ENCODE data around the gene TALDO1. TPM values are rescaled to one million over a fixed set of nuclear protein-coding genes. Genes with fewer than 3 reads are reported as not detected.

TALDO1 gene
- total and polyA plus RNA-seq, 2 experiments from 2014 or later, result 353 to 402 TPM

DNA sequence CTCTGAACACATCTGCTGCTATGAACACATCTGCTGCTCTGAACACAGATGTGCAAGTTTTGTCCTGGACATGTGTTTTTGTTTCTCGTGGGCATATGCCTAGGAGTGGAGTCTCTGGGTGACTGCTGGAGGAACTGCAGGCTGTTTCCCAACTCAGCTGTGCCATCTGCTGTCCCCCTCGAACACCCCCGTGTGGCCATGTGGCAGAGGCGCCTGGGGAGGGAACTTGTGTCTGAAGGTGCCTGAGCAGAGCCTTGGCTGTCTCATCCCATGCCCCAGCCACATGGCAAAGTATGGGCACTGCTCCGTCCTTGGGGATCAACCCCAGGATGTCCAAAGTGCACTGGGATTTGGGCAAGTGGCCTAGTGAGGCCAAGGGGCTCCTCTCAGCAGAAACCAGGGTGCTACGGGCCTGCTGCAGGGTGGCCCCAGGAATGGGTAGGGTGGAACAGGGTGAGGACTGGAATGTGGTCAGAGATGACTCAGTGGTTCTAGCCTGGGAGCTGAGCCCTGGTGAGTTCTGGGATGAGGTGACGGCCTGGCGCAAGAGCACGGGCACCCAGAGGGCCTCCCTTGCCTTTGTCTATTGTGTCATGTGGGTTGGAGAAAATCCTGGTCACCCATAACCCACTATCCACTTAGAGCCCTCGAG, 15.3 kb downstream of the TALDO1 start:
- peaks cover 32% of the 10 kb centered on the region for H3K27me3 Mint-ChIP-seq (ENCODE audit: insufficient read depth, low read depth, poor library complexity)
- no peak overlapping the region for H3K4me3 Mint-ChIP-seq
- peak; percentile 59 for DNase-seq (ENCODE audit: low spot score)
- peaks cover 9% of the 10 kb centered on the region for H4K20me1 ChIP-seq (replicated peaks; ENCODE audit: insufficient read depth)
- H3K27ac Mint-ChIP-seq, result peak overlapping the region; percentile 62; the same call in 1 of the 2 replicates
- H3K27me3 ChIP-seq (ENCODE audit: insufficient read depth), result no peaks in the 10 kb centered on the region
- peak overlapping the region; percentile 26; the same call in 1 of the 2 replicates for H3K4me2 ChIP-seq
- peaks cover 8% of the 10 kb centered on the region for H3K4me1 ChIP-seq (ENCODE audit: insufficient read depth)
- H3K27ac ChIP-seq (ENCODE audit: low read depth), result peak overlapping the region; percentile 80; the same call in 1 of the 2 replicates
- TF ChIP-seq POLR2AphosphoS5 (IDR thresholded peaks at IDR 0.05; ENCODE audit: low read depth) (peak; percentile 21; the same call in 1 of the 2 replicates), JUNB (IDR thresholded peaks at IDR 0.05; ENCODE audit: unreplicated experiment) (no peak)
- TF ChIP-seq, protein P1, sequence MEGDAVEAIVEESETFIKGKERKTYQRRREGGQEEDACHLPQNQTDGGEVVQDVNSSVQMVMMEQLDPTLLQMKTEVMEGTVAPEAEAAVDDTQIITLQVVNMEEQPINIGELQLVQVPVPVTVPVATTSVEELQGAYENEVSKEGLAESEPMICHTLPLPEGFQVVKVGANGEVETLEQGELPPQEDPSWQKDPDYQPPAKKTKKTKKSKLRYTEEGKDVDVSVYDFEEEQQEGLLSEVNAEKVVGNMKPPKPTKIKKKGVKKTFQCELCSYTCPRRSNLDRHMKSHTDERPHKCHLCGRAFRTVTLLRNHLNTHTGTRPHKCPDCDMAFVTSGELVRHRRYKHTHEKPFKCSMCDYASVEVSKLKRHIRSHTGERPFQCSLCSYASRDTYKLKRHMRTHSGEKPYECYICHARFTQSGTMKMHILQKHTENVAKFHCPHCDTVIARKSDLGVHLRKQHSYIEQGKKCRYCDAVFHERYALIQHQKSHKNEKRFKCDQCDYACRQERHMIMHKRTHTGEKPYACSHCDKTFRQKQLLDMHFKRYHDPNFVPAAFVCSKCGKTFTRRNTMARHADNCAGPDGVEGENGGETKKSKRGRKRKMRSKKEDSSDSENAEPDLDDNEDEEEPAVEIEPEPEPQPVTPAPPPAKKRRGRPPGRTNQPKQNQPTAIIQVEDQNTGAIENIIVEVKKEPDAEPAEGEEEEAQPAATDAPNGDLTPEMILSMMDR (conservative IDR thresholded peaks at IDR 0.05; ENCODE audit: low read depth in 2 of 2), result peak; percentile 25 to 54
- no peaks in the 10 kb centered on the region for H3K9me3 Mint-ChIP-seq
- H3K79me2 ChIP-seq (replicated peaks; ENCODE audit: insufficient read depth), result peaks cover 9% of the 10 kb centered on the region
- peak; percentile 34 for ATAC-seq
- H3K4me3 ChIP-seq, result no peak overlapping the region
- H3K36me3 Mint-ChIP-seq (ENCODE audit: low read depth), result peaks cover 90% of the 10 kb centered on the region
- H3K9me2 ChIP-seq (ENCODE audit: insufficient read depth), result no peaks in the 10 kb centered on the region
- no peak overlapping the region for H2AFZ ChIP-seq
- peaks cover 10% of the 10 kb centered on the region for H3K4me1 Mint-ChIP-seq
- peaks cover 57% of the 10 kb centered on the region for H3K36me3 ChIP-seq (ENCODE audit: insufficient read depth)
- peaks cover 69% of the 10 kb centered on the region for H3F3A ChIP-seq (replicated peaks; ENCODE audit: low read depth)

DNA sequence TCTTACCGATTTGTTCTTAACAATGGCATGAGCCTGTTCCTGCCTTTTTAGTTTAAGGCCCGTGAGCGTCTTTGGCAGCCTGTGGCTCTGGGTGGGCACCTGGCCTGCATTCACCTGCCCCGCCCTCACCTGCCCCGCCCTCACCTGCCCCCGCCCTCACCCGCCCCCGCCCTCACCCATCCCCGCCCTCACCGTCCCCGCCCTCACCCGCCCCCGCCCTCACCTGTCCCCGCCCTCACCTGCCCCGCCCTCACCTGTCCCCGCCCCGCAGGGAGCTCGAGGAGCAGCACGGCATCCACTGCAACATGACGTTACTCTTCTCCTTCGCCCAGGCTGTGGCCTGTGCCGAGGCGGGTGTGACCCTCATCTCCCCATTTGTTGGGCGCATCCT, 15.8 kb downstream of the TALDO1 start:
- Histone ChIP-seq H3K79me2 (replicated peaks; ENCODE audit: insufficient read depth) (peaks cover 4% of the 10 kb centered on the region; the same call in 1 of the 2 replicates), H3K27me3 (ENCODE audit: insufficient read depth) (no peaks in the 10 kb centered on the region), H3K4me3 (no peak overlapping the region), H2AFZ (no peak overlapping the region), H3K4me1 (ENCODE audit: insufficient read depth) (peaks cover 8% of the 10 kb centered on the region), H4K20me1 (replicated peaks; ENCODE audit: insufficient read depth) (peaks cover 9% of the 10 kb centered on the region; the same call in 1 of the 2 replicates), H3K9me2 (ENCODE audit: insufficient read depth) (no peaks in the 10 kb centered on the region), H3F3A (replicated peaks; ENCODE audit: low read depth) (peaks cover 66% of the 10 kb centered on the region), H3K27ac (ENCODE audit: low read depth) (0 out of 2 replicates have a peak overlapping the region, but pooled peaks have one; percentile 80), H3K4me2 (no peak overlapping the region), H3K36me3 (ENCODE audit: insufficient read depth) (peaks cover 52% of the 10 kb centered on the region)
- H3K4me1 Mint-ChIP-seq, result peaks cover 10% of the 10 kb centered on the region
- peaks cover 88% of the 10 kb centered on the region for H3K36me3 Mint-ChIP-seq (ENCODE audit: low read depth)
- no peak overlapping the region for H3K4me3 Mint-ChIP-seq
- peaks cover 32% of the 10 kb centered on the region for H3K27me3 Mint-ChIP-seq (ENCODE audit: insufficient read depth, low read depth, poor library complexity)
- H3K27ac Mint-ChIP-seq, result peak overlapping the region; percentile 90
- ATAC-seq (peak; percentile 52), DNase-seq (ENCODE audit: low spot score) (peak; percentile 67)
- no peaks in the 10 kb centered on the region for H3K9me3 Mint-ChIP-seq
- TF ChIP-seq, protein P2, sequence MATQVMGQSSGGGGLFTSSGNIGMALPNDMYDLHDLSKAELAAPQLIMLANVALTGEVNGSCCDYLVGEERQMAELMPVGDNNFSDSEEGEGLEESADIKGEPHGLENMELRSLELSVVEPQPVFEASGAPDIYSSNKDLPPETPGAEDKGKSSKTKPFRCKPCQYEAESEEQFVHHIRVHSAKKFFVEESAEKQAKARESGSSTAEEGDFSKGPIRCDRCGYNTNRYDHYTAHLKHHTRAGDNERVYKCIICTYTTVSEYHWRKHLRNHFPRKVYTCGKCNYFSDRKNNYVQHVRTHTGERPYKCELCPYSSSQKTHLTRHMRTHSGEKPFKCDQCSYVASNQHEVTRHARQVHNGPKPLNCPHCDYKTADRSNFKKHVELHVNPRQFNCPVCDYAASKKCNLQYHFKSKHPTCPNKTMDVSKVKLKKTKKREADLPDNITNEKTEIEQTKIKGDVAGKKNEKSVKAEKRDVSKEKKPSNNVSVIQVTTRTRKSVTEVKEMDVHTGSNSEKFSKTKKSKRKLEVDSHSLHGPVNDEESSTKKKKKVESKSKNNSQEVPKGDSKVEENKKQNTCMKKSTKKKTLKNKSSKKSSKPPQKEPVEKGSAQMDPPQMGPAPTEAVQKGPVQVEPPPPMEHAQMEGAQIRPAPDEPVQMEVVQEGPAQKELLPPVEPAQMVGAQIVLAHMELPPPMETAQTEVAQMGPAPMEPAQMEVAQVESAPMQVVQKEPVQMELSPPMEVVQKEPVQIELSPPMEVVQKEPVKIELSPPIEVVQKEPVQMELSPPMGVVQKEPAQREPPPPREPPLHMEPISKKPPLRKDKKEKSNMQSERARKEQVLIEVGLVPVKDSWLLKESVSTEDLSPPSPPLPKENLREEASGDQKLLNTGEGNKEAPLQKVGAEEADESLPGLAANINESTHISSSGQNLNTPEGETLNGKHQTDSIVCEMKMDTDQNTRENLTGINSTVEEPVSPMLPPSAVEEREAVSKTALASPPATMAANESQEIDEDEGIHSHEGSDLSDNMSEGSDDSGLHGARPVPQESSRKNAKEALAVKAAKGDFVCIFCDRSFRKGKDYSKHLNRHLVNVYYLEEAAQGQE (IDR thresholded peaks at IDR 0.05; ENCODE audit: unreplicated experiment), result no peak
- TF ChIP-seq POLR2AphosphoS5 (IDR thresholded peaks at IDR 0.05; ENCODE audit: low read depth), result no peak
- no peak for TF ChIP-seq ZNF114 (CRISPR knock-in tag; IDR thresholded peaks at IDR 0.05)
- TF ChIP-seq EZH2 (IDR thresholded peaks at IDR 0.05; ENCODE audit: low read depth, unreplicated experiment), result no peak
- TF ChIP-seq EZH2phosphoT487 (IDR thresholded peaks at IDR 0.05; ENCODE audit: unreplicated experiment), result no peak
- TF ChIP-seq, protein P1 (conservative IDR thresholded peaks at IDR 0.05; ENCODE audit: low read depth in 2 of 2), result no peak
- TF ChIP-seq STAT1 (IDR thresholded peaks at IDR 0.05; ENCODE audit: unreplicated experiment), result no peak
- no peak for TF ChIP-seq NANOG (IDR thresholded peaks at IDR 0.05; ENCODE audit: borderline replicate concordance)
